Hepatocyte (in vitro differentiated cells): ENCODE data around the gene NDUFS7.

Experiments
- CTCF ChIP-seq: fragments of 200-600 bp; sonication (generic); IDR thresholded peaks from 2 replicates; pipeline ENCODE4 v1.5.1; 2016; ENCODE audit warnings: antibody characterized with exemption, mild to moderate bottlenecking; ENCODE audit not compliant: poor library complexity
- EZH2 ChIP-seq: fragments of 200-600 bp; sonication (generic); IDR thresholded peaks from 2 replicates; pipeline ENCODE4 v1.6.1; 2016; ENCODE audit warnings: antibody characterized with exemption, mild to moderate bottlenecking, borderline replicate concordance
- EZH2phosphoT487 ChIP-seq: fragments of 200-600 bp; sonication (generic); IDR thresholded peaks from one replicate; pipeline ENCODE4 v1.6.1; 2018; ENCODE audit warnings: antibody characterized with exemption, mild to moderate bottlenecking, low read depth, moderate library complexity; ENCODE audit not compliant: unreplicated experiment, severe bottlenecking

- TF ChIP-seq CTCF (no peak), EZH2phosphoT487 (no peak), EZH2 (no peak)
Measured at GRCh38 chr19:1437609-1438008, 53.9 kb downstream of the NDUFS7 start.
